Measurements from ENCODE around the gene CEND1.

DNA sequence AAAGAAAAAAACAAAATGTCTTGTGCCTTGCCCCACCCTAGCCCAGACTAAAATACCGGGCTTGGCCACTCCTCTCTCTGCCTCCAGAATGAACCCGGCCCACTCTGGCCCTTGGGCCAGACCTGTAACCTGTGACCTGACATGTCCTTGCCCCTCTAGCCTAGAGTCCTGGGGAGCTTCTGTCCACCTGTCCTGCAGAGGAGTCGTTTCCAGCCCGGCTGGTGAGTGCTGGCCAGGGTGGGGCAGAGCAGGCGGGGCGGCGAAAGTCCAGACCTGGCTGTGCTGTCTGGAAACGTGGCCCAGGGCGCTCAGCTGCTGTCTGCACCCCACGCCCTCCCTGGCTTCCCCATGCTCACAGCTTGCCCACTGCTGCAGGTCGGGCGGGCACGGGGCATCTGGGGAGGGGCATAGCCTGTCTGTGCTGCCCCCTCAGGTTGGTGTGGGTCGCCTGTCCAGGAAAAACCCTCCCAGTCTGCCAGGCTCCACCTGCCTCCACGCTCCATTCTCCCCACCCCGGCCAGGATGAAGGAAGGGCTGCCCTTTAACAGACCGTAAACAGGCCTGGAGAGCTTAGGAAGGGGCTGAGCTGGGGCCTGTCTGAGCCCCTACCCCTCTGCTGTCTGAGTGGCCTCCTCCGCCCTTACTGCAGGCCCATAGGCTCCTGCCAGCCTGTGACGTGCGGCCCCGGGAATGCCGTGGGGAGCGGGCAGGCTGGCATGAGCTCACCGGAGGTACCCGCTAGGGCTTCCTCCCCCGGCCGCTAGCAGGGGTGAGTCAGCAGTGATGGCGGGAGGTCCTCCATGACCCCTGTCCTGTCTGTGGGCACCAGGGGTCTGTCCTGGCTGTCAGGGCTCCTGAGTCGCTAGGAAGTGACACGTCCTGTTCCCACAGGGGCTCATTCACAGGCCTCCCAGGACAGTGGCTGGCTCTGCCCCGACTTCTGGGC, 44.8 kb upstream of the CEND1 start:
- TF ChIP-seq CTCF (conservative IDR thresholded peaks at IDR 0.05; ENCODE audit: low read depth, low read length) (no peak), SMC3 (IDR thresholded peaks at IDR 0.05; ENCODE audit: low read depth, low read length) (no peak), FOS (IDR thresholded peaks at IDR 0.05; ENCODE audit: low read depth, low read length) (peak; percentile 81), POLR2A (IDR thresholded peaks at IDR 0.05; ENCODE audit: low read depth, low read length) (no peak), MAZ (IDR thresholded peaks at IDR 0.05; ENCODE audit: borderline replicate concordance, low read depth, low read length) (peak; percentile 79; the same call in 1 of the 2 replicates), RFX5 (IDR thresholded peaks at IDR 0.05; ENCODE audit: low read depth, low read length) (no peak)

Data from IMR-90 (cell line).